ENCODE data around the gene NAALADL1.
"Not testable (repeated sequence)": the region's sequence is repeated elsewhere in the genome, so short reads cannot be mapped to it uniquely, and the experiment has no call there.

The NAALADL1 gene

DNA sequence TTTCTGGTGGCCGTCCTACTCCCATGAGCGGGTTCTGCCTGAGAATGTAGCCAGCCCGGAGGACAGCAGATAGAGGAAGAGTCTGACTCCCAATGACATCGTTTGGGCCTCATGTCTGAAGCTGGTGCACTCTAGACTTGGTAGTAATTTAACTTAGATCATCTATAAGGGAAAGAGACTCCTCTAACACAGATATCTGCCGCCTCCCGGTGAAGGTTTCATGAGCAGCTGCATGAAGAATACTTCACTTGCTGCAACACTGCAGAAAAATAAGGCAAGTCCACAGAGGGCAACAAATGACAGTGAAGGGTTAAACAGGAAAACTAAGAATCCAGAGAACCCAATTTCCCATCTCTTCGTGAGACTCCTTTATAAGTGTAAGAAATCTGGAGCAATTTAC, 50.3 kb downstream of the NAALADL1 start:
- no peak for DNase-seq

GRCh38 chr11:65003968-65004367, 54.4 kb downstream of the NAALADL1 start:
- not testable (repeated sequence) for DNase-seq

DNA sequence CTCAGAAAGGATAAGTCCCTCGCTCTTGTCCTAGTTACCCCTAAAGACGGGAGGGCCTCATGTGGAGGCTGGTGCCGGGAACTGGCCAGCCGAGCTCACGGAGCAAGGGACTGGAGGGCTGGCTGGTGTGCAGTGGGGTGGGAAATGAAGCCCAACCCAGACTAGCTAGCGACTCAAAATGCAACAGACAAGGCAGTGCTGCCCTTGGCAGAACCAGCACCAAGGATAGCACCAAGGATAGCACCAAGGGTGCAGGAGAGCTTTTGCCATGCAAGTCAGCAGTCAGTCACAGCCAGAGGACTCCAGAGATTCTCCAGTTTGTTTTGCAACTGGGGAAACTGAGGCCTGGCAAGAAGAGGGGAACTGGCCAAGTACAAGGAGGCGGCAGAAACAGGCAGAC, 55.1 kb downstream of the NAALADL1 start:
- DNase-seq = no peak

GRCh38 chr11:65002706-65003105, 55.6 kb downstream of the NAALADL1 start:
- no peak for DNase-seq

- DNase-seq = no peak
Measured at GRCh38 chr11:64999478-64999877, 58.9 kb downstream of the NAALADL1 start.

GRCh38 chr11:64998690-64999431, 59.5 kb downstream of the NAALADL1 start:
- no peak for DNase-seq

DNA sequence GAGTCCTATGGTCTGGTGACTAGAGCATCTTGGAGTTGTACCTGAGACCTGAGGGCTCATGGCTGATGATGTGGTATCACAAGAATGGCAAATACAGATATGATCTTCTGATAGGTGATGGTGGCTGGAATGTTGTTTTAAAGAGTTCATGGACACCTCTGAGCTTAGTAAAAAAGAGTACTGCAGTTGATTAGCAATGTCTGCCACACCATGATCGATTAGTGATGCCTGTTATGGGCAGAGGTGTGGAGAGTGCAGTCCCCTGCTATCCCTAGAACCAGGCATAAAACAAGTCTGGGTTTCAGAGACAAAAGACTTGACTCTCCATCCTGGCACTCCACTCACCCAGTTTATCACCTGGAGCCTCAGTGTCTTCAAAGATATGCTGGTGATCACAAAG, 60.2 kb downstream of the NAALADL1 start:
- DNase-seq = no peak

GRCh38 chr11:64996710-64997380, 61.5 kb downstream of the NAALADL1 start, which contains the start of gene BATF2:
Gene BATF2 (minus strand): TSS chr11:64996971. CDS start chr11:64996914, 57 bp downstream.
- no peak for DNase-seq

DNA sequence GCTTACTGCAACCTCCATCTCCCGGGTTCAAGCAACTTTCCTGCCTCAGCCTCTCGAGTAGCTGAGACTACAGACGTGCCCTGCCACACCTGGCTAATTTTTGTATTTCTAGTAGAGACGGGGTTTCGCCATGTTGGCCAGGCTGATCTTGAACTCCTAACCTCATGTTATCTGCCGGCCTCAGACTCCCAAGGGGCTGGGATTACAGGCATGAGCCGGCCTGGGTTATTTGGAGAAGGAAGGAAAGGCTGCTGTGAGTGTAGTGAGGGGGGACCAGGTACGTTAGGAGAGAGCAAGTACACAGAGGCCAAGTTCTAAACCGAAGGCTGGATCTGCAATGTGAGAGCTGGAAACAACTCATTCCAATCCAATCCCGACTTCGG, 62.0 kb downstream of the NAALADL1 start:
- DNase-seq = no peak
